Stomach (tissue), 9 donors: ENCODE measurements around the gene MCTP1. TPM values are rescaled to one million over a fixed set of nuclear protein-coding genes. Genes with fewer than 3 reads are reported as not detected.
A peak's percentile ranks its signal among the peaks of the same experiment; 100 is the strongest.

ENCODE experiments used
- DNase-seq, 2 donors: peaks; one replicate each; pipeline versions ENCODE4 v3.0.0 to v3.0.0-alpha.2; 2013 to 2019
- H3K27ac ChIP-seq, 5 donors: fragments of 200-600 bp in 4 of 5; sonication (generic) in 4 of 5; one replicate each; pipeline ENCODE4 v1.5.1; 2013 to 2019; ENCODE audit warnings: mild to moderate bottlenecking in 1 of 5, moderate library complexity in 1 of 5
- H3K27me3 ChIP-seq, 3 donors: fragments of 200-600 bp; sonication (generic); one replicate each; pipeline ENCODE4 v1.5.1; 2017 to 2019; ENCODE audit warnings: mixed run types in 1 of 3
- H3K36me3 ChIP-seq, 4 donors: fragments of 200-600 bp; sonication (generic); 1 replicate in 3 of 4; 2 replicates in 1 of 4; pipeline ENCODE4 v1.5.1; 2016 to 2019
- H3K4me1 ChIP-seq, 4 donors: fragments of 200-600 bp; sonication (generic); one replicate each; pipeline ENCODE4 v1.5.1; 2016 to 2019
- H3K4me3 ChIP-seq, 4 donors: fragments of 200-600 bp; sonication (generic) in 3 of 4; one replicate each; pipeline ENCODE4 v1.5.1; 2016 to 2019; ENCODE audit warnings: mild to moderate bottlenecking in 1 of 4
- H3K9me3 ChIP-seq, 4 donors: fragments of 200-600 bp; sonication (generic); one replicate each; pipeline ENCODE4 v1.5.1; 2016 to 2019
- EP300 ChIP-seq: sonication (generic); formaldehyde crosslinking; IDR thresholded peaks from one replicate; pipeline ENCODE4 v1.6.1; 2017; ENCODE audit warnings: antibody characterized with exemption
- POLR2A ChIP-seq, 4 donors: fragments of 450-650 bp; IDR thresholded peaks; one replicate each; pipeline ENCODE4 v1.6.1; 2016; ENCODE audit warnings: antibody characterized with exemption in 4 of 4, control low read depth in 2 of 4, mild to moderate bottlenecking in 1 of 4, moderate library complexity in 1 of 4
- POLR2AphosphoS5 ChIP-seq, 3 donors: sonication (generic); formaldehyde crosslinking; IDR thresholded peaks; one replicate each; pipeline ENCODE4 v1.6.1; 2016; ENCODE audit warnings: antibody characterized with exemption in 3 of 3
- WGBS, 5 donors: extraction: QIAGEN DNeasy Blood & Tissue Kit in 3 of 5; methylation state at CpG; one replicate each; pipeline versions ENCODE4 v1.1.5 to v1.1.7; 2013 to 2018; 5-methylcytosine and 5-hydroxymethylcytosine counted together
- intact Hi-C: fragments of 100-400 bp; cut with DNase I; formaldehyde crosslinking; loops from one replicate; pipeline ENCODE4 v1.15.1; 2023; ENCODE audit warnings: low total_unique reads
- polyA plus RNA-seq, 3 donors: library from polyadenylated mRNA; stranded (reverse); fragments of 200-250 nt; gene quantifications; one replicate each; pipeline ENCODE4 v1.2.3, GENCODE V29; 2013
- total RNA-seq, 5 donors: library from RNA; depleted of rRNA; stranded (reverse); fragments of >200 nt; gene quantifications; one replicate each; pipeline versions ENCODE4 v1.1.0 to v1.2.3, GENCODE V29; 2014 to 2016
- TF ChIP-seq, protein P1 (sequence below), 7 experiments: fragments of 450-650 bp in 4 of 7; fragments of 200-600 bp in 3 of 7; sonication (generic) in 3 of 7; IDR thresholded peaks; one replicate each; pipeline ENCODE4 v1.5.1; 2016 to 2019; ENCODE audit warnings: antibody characterized with exemption in 7 of 7, control low read depth in 2 of 7, mild to moderate bottlenecking in 1 of 7
- donor health status: healthy with polysubstance abuse.
- donor health status: Bipolar disorder and iron deficiency.
- donor health status: healthy.

Gene MCTP1
- total and polyA plus RNA-seq, 8 donors, result 1.4 to 47.9 (median 11.3) TPM

DNA sequence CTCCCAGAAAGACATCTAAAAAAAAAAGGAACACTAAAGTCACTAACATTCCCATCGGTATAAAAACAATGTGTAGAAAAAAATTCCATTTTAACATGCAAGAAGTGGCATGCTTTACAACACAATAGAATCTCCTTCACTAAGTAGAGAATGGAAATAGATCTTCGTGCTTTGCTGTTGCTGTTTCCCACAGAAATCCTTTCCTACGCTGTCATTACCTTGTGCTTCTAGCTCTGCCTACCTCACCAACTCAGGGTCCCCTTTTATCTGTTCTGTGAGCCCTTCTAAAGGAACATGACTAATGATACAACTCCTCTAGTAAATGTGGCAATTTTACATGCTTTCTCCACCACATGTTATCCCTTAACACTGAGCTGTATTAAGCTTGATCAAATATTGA, 202.9 kb downstream of the MCTP1 start:
- intact Hi-C loops, result no loop called here
- no peak for TF ChIP-seq EP300
- TF ChIP-seq, protein P1, sequence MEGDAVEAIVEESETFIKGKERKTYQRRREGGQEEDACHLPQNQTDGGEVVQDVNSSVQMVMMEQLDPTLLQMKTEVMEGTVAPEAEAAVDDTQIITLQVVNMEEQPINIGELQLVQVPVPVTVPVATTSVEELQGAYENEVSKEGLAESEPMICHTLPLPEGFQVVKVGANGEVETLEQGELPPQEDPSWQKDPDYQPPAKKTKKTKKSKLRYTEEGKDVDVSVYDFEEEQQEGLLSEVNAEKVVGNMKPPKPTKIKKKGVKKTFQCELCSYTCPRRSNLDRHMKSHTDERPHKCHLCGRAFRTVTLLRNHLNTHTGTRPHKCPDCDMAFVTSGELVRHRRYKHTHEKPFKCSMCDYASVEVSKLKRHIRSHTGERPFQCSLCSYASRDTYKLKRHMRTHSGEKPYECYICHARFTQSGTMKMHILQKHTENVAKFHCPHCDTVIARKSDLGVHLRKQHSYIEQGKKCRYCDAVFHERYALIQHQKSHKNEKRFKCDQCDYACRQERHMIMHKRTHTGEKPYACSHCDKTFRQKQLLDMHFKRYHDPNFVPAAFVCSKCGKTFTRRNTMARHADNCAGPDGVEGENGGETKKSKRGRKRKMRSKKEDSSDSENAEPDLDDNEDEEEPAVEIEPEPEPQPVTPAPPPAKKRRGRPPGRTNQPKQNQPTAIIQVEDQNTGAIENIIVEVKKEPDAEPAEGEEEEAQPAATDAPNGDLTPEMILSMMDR (IDR thresholded peaks at IDR 0.05), result no peak
- TF ChIP-seq POLR2A (IDR thresholded peaks at IDR 0.05), result no peak
- no peak for TF ChIP-seq POLR2AphosphoS5 (IDR thresholded peaks at IDR 0.05)
- Histone ChIP-seq H3K27ac (peak overlapping the region in 3 of 5 donors; percentile 42 to 75 (median 72)), H3K4me3 (peak overlapping the region; percentile 11 to 44 (median 36)), H3K4me1 (peaks cover 0 to 12% (median 3%) of the 10 kb centered on the region in 4 donors), H3K36me3 (no peaks in the 10 kb centered on the region), H3K9me3 (no peaks in the 10 kb centered on the region), H3K27me3 (no peaks in the 10 kb centered on the region)
- no peak for DNase-seq
- 12 to 36% (median 28%) methylated on average over 3 of the region's 3 CpGs for WGBS, 5 donors

DNA sequence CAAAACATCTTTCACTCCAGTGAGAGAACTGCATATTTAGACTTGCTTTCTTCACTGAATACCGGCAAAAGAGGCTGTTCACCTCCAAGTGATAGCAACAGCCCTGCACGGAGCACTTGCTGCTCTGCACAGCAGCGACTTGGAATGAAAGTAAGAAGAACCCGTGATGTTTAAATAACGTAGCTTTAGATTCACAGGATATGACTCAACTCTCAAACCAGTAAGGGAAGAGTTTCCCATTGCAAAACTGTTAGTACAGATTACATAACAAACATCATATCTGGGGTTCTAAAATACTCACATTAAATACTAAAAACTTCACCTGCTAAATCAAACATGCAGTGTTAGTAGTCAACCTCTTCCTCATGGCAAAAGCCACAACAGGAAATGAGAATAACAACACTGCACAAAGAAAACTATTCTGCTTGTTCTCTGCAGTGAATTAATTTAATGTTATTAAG, 203.4 kb downstream of the MCTP1 start:
- peak; percentile 16 to 91 (median 90) for TF ChIP-seq POLR2AphosphoS5 (IDR thresholded peaks at IDR 0.05)
- no peak for TF ChIP-seq EP300
- no peak for TF ChIP-seq POLR2A (IDR thresholded peaks at IDR 0.05)
- TF ChIP-seq, protein P1 (IDR thresholded peaks at IDR 0.05), result no peak
- no peaks in the 10 kb centered on the region for H3K9me3 ChIP-seq
- no peaks in the 10 kb centered on the region for H3K36me3 ChIP-seq
- DNase-seq, result peak; percentile 59 to 63
- intact Hi-C loops, result no loop called here
- H3K4me1 ChIP-seq, result peaks cover 0 to 12% (median 4%) of the 10 kb centered on the region in 4 donors
- H3K4me3 ChIP-seq, result peak overlapping the region; percentile 11 to 44 (median 36)
- H3K27me3 ChIP-seq, result no peaks in the 10 kb centered on the region
- WGBS, 5 donors, result 1 to 5% (median 2%) methylated on average over 5 of the region's 5 CpGs
- peak overlapping the region in 3 of 5 donors; percentile 42 to 75 (median 72) for H3K27ac ChIP-seq

DNA sequence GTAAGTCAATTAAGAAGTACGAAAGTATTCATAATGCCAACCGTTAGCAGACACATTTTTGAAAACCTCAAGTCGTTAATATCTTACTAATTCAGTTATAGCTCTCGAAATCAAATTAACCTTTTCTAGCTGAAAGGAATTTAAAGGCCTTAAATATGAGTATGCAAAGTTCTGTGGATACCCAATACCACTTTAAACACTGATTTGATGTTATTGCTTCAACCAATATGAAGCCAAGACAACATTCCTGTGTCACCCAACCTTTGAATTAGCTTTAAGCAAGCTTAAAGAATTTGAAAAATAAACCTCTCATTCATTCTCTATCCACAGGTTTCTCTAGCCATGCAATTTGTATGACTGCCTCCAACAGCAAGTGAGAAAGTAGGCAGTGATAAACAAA, 204.5 kb downstream of the MCTP1 start:
- Histone ChIP-seq H3K27ac (peak overlapping the region in 2 of 5 donors; percentile 72 to 75), H3K27me3 (no peaks in the 10 kb centered on the region), H3K4me3 (peak overlapping the region; percentile 11 to 44 (median 36)), H3K4me1 (peaks cover 0 to 17% (median 6%) of the 10 kb centered on the region in 4 donors), H3K9me3 (no peaks in the 10 kb centered on the region), H3K36me3 (no peaks in the 10 kb centered on the region)
- intact Hi-C loops, result no loop called here
- TF ChIP-seq POLR2A (IDR thresholded peaks at IDR 0.05) (no peak), POLR2AphosphoS5 (IDR thresholded peaks at IDR 0.05) (no peak), EP300 (no peak)
- TF ChIP-seq, protein P1 (IDR thresholded peaks at IDR 0.05), result no peak
- 57 to 76% (median 69%) methylated on average over 4 of the region's 4 CpGs for WGBS, 5 donors
- no peak for DNase-seq

DNA sequence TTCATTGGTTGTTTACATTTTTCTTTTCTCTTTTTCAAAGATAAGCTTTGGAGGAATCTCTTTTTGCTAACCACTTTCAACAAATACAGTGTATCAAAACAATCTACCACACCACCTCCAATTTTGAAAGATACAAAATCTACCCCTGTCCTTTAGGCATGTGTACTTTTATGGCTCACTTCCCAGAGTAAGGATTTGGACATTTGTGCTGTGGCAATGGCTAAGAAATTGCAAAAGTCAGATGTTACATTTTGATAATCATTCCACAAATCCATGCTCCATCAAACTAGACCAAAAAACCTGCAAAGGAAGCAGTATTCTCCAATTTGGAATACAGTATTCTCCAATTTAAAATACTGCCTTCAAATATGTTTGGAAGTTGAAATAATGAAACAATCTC, 204.9 kb downstream of the MCTP1 start:
- Histone ChIP-seq H3K9me3 (no peaks in the 10 kb centered on the region), H3K4me1 (peaks cover 0 to 17% (median 6%) of the 10 kb centered on the region in 4 donors), H3K27me3 (no peaks in the 10 kb centered on the region), H3K4me3 (peak overlapping the region in 3 of 4 donors; percentile 29 to 44 (median 43)), H3K27ac (peak overlapping the region in 2 of 5 donors; percentile 72 to 75), H3K36me3 (no peaks in the 10 kb centered on the region)
- DNase-seq, result no peak
- TF ChIP-seq POLR2A (IDR thresholded peaks at IDR 0.05) (no peak), EP300 (no peak), POLR2AphosphoS5 (IDR thresholded peaks at IDR 0.05) (no peak)
- TF ChIP-seq, protein P1 (IDR thresholded peaks at IDR 0.05), result no peak
- intact Hi-C loops, result no loop called here
